Caco-2 (cell line): ENCODE data around the gene HKDC1. TPM values are rescaled to one million over a fixed set of nuclear protein-coding genes. Genes with fewer than 3 reads are reported as not detected.

Experiments used
- BruUV-seq: library from RNA; stranded (reverse); fragments of 400-500 nt; replicated peaks from 2 replicates; lab custom pipeline; 2021; lab: Mats Ljungman, UMichigan
- CTCF ChIA-PET: fragments of 300-600 bp; sonication (Branson Sonifier 250); formaldehyde crosslinking; loops from one replicate; lab custom pipeline; 2022; ENCODE audit warnings: antibody characterized with exemption; lab: Charles Lee
- POLR2A ChIA-PET: fragments of 300-600 bp; sonication (Branson Sonifier 250); formaldehyde crosslinking; loops from one replicate; lab custom pipeline; 2022; ENCODE audit warnings: antibody characterized with exemption; lab: Charles Lee
- DNase-seq, 2 experiments: peaks; one replicate each; pipeline versions ENCODE4 v3.0.0 to v3.0.0-alpha.2; 2020 to 2022
- H3K27me3 ChIP-seq: replicated peaks from 2 replicates; pipeline ENCODE4 v1.6.0; 2011; ENCODE audit warnings: low read length; ENCODE audit not compliant: control insufficient read depth, insufficient read depth
- H3K36me3 ChIP-seq: 2 replicates; pipeline ENCODE4 v1.5.1; 2011; ENCODE audit warnings: low read length; ENCODE audit not compliant: control insufficient read depth, insufficient read depth
- H3K4me1 ChIP-seq: fragments of 250-450 bp; sonication (Bioruptor Pico); 2 replicates; pipeline ENCODE4 v1.5.1; 2020; ENCODE audit warnings: mild to moderate bottlenecking
- H3K4me3 ChIP-seq: 2 replicates; pipeline ENCODE4 v1.5.1; 2011; ENCODE audit warnings: low read depth, mild to moderate bottlenecking, control low read depth, low read length
- H3K9me3 ChIP-seq: fragments of 250-450 bp; sonication (Bioruptor Pico); 2 replicates; pipeline ENCODE4 v1.5.1; 2020; ENCODE audit warnings: mild to moderate bottlenecking, moderate library complexity
- H3K27ac Mint-ChIP-seq: one replicate; pipeline ENCODE4 v1.8.0; 2022; ENCODE audit warnings: mixed read lengths; ENCODE audit not compliant: unreplicated experiment
- H3K27me3 Mint-ChIP-seq: one replicate; pipeline ENCODE4 v1.8.0; 2022; ENCODE audit warnings: mixed read lengths; ENCODE audit not compliant: insufficient read depth, unreplicated experiment
- H3K36me3 Mint-ChIP-seq: one replicate; pipeline ENCODE4 v1.8.0; 2022; ENCODE audit warnings: mild to moderate bottlenecking, mixed read lengths; ENCODE audit not compliant: insufficient read depth, unreplicated experiment
- H3K4me1 Mint-ChIP-seq: one replicate; pipeline ENCODE4 v1.8.0; 2022; ENCODE audit warnings: low read depth, mixed read lengths; ENCODE audit not compliant: unreplicated experiment
- H3K4me3 Mint-ChIP-seq: one replicate; pipeline ENCODE4 v1.8.0; 2022; ENCODE audit warnings: mild to moderate bottlenecking, moderate library complexity, mixed read lengths; ENCODE audit not compliant: unreplicated experiment
- H3K9me3 Mint-ChIP-seq: one replicate; pipeline ENCODE4 v1.8.0; 2022; ENCODE audit warnings: mixed read lengths; ENCODE audit not compliant: unreplicated experiment
- intact Hi-C: fragments of 100-400 bp; cut with micrococcal nuclease; formaldehyde crosslinking; loops from one replicate; pipeline ENCODE4 v1.10.0; 2022; ENCODE audit not compliant: unreplicated experiment
- total RNA-seq: library from RNA; stranded (reverse); gene quantifications from 2 replicates; pipeline ENCODE4 v1.2.3, GENCODE V29; 2022
- TF ChIP-seq, protein P1 (sequence below), 2 experiments: fragments of 200-600 bp in 1 of 2; IDR thresholded peaks; 1 replicate in 1 of 2; 2 replicates in 1 of 2; pipeline versions ENCODE4 v1.5.1 to v1.8.0; 2011 to 2022; ENCODE audit warnings: antibody characterized with exemption in 1 of 2, control low read depth in 1 of 2, inconsistent platforms in 1 of 2, low read depth in 1 of 2, low read length in 1 of 2, mild to moderate bottlenecking in 1 of 2, moderate library complexity in 1 of 2; ENCODE audit not compliant: insufficient read depth in 1 of 2, severe bottlenecking in 1 of 2, unreplicated experiment in 1 of 2

The HKDC1 gene
- total RNA-seq, 1 experiment from 2014 or later, result 24.5 TPM

DNA sequence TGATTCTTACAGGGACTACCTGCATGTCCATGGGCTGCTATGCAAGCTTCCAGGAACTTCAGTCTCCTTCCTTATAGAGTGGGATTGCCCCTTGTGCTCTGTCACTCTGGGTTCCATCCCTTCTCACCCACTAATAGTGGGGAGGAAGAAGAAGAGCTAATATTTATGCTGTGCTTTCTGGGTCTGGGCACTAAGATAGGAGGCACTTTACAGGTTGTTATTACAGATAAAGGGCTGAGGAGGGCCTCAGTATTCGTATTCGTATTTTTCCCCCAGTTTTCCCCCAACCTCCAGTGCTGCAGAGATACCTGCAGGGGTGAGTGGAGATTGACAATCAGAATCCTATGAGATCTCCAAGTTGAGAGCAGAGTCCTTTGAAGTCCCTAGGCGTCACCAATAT is 72.3 kb downstream of the HKDC1 start:
- Mint-ChIP-seq H3K4me1 (no peaks in the 10 kb centered on the region), H3K27me3 (peaks cover 4% of the 10 kb centered on the region), H3K27ac (no peak overlapping the region), H3K36me3 (no peaks in the 10 kb centered on the region), H3K9me3 (no peaks in the 10 kb centered on the region), H3K4me3 (no peak overlapping the region)
- Histone ChIP-seq H3K4me3 (no peak overlapping the region), H3K27me3 (no peaks in the 10 kb centered on the region), H3K4me1 (no peaks in the 10 kb centered on the region), H3K36me3 (no peaks in the 10 kb centered on the region), H3K9me3 (no peaks in the 10 kb centered on the region)
- POLR2A ChIA-PET, result no interaction called here
- TF ChIP-seq, protein P1, sequence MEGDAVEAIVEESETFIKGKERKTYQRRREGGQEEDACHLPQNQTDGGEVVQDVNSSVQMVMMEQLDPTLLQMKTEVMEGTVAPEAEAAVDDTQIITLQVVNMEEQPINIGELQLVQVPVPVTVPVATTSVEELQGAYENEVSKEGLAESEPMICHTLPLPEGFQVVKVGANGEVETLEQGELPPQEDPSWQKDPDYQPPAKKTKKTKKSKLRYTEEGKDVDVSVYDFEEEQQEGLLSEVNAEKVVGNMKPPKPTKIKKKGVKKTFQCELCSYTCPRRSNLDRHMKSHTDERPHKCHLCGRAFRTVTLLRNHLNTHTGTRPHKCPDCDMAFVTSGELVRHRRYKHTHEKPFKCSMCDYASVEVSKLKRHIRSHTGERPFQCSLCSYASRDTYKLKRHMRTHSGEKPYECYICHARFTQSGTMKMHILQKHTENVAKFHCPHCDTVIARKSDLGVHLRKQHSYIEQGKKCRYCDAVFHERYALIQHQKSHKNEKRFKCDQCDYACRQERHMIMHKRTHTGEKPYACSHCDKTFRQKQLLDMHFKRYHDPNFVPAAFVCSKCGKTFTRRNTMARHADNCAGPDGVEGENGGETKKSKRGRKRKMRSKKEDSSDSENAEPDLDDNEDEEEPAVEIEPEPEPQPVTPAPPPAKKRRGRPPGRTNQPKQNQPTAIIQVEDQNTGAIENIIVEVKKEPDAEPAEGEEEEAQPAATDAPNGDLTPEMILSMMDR (IDR thresholded peaks at IDR 0.05; ENCODE audit: insufficient read depth in 1 of 2, low read depth in 1 of 2, low read length in 1 of 2, severe bottlenecking in 1 of 2, unreplicated experiment in 1 of 2), result no peak
- intact Hi-C loops, result no loop called here
- CTCF ChIA-PET, result interaction anchor here (1.4 kb wide), 1 partner anchor 116 kb away, joined by 3 read pairs; no protein-coding TSS in a partner anchor
- BruUV-seq, result no TSS peak
- no peak for DNase-seq

DNA sequence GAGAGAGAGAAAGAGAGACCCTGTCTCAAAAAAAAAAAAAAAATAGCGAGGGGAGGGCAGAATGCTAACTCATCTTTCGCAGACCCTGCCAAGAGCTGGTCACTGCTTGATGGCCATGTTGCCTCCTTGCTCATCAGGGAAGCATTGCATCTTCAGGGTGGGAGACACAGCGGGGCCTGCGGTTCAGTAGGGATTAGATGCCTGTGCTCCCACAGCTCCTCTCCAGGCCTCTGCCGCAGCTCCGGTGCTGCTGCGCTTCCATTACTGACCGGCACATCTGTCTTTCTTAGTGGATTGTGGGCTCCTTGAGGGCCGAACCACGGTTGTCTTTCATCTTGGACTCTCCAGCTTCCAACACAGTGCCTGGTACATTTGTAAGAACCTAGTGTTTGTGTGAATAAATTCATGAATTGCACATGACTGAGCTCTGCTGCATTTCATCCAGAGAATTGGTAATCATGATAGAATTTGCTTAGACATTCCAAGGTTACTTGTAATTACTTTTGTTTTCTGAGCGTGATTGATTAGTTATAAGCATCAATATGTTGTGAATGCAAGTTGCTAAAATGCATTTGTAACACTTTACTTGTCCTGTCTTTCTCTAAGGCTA is 75.0 kb downstream of the HKDC1 start:
- Histone ChIP-seq H3K9me3 (no peaks in the 10 kb centered on the region; the same call in 1 of the 2 replicates), H3K4me1 (no peaks in the 10 kb centered on the region), H3K27me3 (no peaks in the 10 kb centered on the region), H3K36me3 (no peaks in the 10 kb centered on the region), H3K4me3 (no peak overlapping the region)
- TF ChIP-seq, protein P1 (IDR thresholded peaks at IDR 0.05; ENCODE audit: insufficient read depth in 1 of 2, low read depth in 1 of 2, low read length in 1 of 2, severe bottlenecking in 1 of 2, unreplicated experiment in 1 of 2), result no peak
- BruUV-seq, result no TSS peak
- Mint-ChIP-seq H3K9me3 (no peaks in the 10 kb centered on the region), H3K36me3 (no peaks in the 10 kb centered on the region), H3K27ac (no peak overlapping the region), H3K4me1 (no peaks in the 10 kb centered on the region), H3K4me3 (no peak overlapping the region), H3K27me3 (peaks cover 4% of the 10 kb centered on the region)
- ChIA-PET POLR2A (no interaction called here), CTCF (interaction anchor here (1.5 to 1.8 kb wide), 2 partner anchors 97 to 113 kb away, joined by 4 read pairs; no protein-coding TSS in a partner anchor)
- intact Hi-C loops, result no loop called here
- no peak for DNase-seq

GRCh38 chr10:69303632-69304051 is 83.5 kb downstream of the HKDC1 start:
- DNase-seq, result no peak
- CTCF ChIA-PET, result no interaction called here
- no peaks in the 10 kb centered on the region for H3K4me1 Mint-ChIP-seq

More at GRCh38 chr10:69303632-69304051, 83.5 kb downstream of the HKDC1 start:
- Histone ChIP-seq H3K36me3 (no peaks in the 10 kb centered on the region), H3K4me1 (no peaks in the 10 kb centered on the region), H3K9me3 (no peaks in the 10 kb centered on the region; the same call in 1 of the 2 replicates), H3K27me3 (no peaks in the 10 kb centered on the region), H3K4me3 (no peak overlapping the region)
- Mint-ChIP-seq H3K27ac (no peak overlapping the region), H3K9me3 (no peaks in the 10 kb centered on the region), H3K4me3 (no peak overlapping the region), H3K27me3 (no peaks in the 10 kb centered on the region), H3K36me3 (no peaks in the 10 kb centered on the region)
- POLR2A ChIA-PET, result interaction anchor here (1.0 kb wide), 1 partner anchor 10 kb away, joined by 3 read pairs; no protein-coding TSS in a partner anchor
- intact Hi-C loops, result no loop called here
- TF ChIP-seq, protein P1 (IDR thresholded peaks at IDR 0.05; ENCODE audit: insufficient read depth in 1 of 2, low read depth in 1 of 2, low read length in 1 of 2, severe bottlenecking in 1 of 2, unreplicated experiment in 1 of 2), result no peak
- no TSS peak for BruUV-seq
